ENCODE measurements around the gene FBF1. TPM values are rescaled to one million over a fixed set of nuclear protein-coding genes. Genes with fewer than 3 reads are reported as not detected.
A peak's percentile ranks its signal among the peaks of the same experiment; 100 is the strongest.

The FBF1 gene
- total and polyA plus RNA-seq, 8 donors, result 7.3 to 13.1 (median 9.0) TPM

- H3K4me3 ChIP-seq, result no peak overlapping the region
- no peaks in the 10 kb centered on the region for H3K27me3 ChIP-seq
- intact Hi-C loops (cut with DNase I), result no loop called here
- no peak overlapping the region for H3K27ac ChIP-seq
- H3K36me3 ChIP-seq, result peaks cover 0 to 18% of the 10 kb centered on the region in 2 donors
- ATAC-seq (no peak), DNase-seq (no peak)
- no peak for TF ChIP-seq CTCF (IDR thresholded peaks at IDR 0.05)
- no peaks in the 10 kb centered on the region for H3K9me3 ChIP-seq
- no peaks in the 10 kb centered on the region for H3K4me1 ChIP-seq
Observed at GRCh38 chr17:75885431-75885830, 55.4 kb downstream of the FBF1 start.

- intact Hi-C loops (cut with DNase I), result no loop called here
- peaks cover 0 to 25% of the 10 kb centered on the region in 2 donors for H3K27me3 ChIP-seq
- H3K4me3 ChIP-seq, result no peak overlapping the region
- TF ChIP-seq CTCF (IDR thresholded peaks at IDR 0.05), result no peak
- H3K27ac ChIP-seq, result no peak overlapping the region
- peaks cover 2 to 26% of the 10 kb centered on the region in 2 donors for H3K4me1 ChIP-seq
- H3K36me3 ChIP-seq, result no peaks in the 10 kb centered on the region
- no peak for ATAC-seq
- no peaks in the 10 kb centered on the region for H3K9me3 ChIP-seq
- DNase-seq, result no peak
Observed at GRCh38 chr17:75881678-75882454, 59.0 kb downstream of the FBF1 start.

- no peak for ATAC-seq
- intact Hi-C loops (cut with DNase I), result no loop called here
- no peak overlapping the region for H3K27ac ChIP-seq
- peaks cover 0 to 7% of the 10 kb centered on the region in 2 donors for H3K36me3 ChIP-seq
- H3K4me1 ChIP-seq, result peaks cover 18 to 42% of the 10 kb centered on the region in 2 donors
- TF ChIP-seq CTCF (IDR thresholded peaks at IDR 0.05), result no peak
- H3K9me3 ChIP-seq, result no peaks in the 10 kb centered on the region
- peaks cover 0 to 39% of the 10 kb centered on the region in 2 donors for H3K27me3 ChIP-seq
- no peak for DNase-seq
- H3K4me3 ChIP-seq, result no peak overlapping the region
Observed at GRCh38 chr17:75880266-75880665, 60.6 kb downstream of the FBF1 start.

GRCh38 chr17:75878174-75878998 lies 62.5 kb downstream of the FBF1 start, which contains the start of gene TRIM47:
Gene TRIM47 (minus strand): TSS chr17:75878581. CDS start chr17:75878548, 33 bp downstream.
- ATAC-seq, result peak; percentile 57
- Histone ChIP-seq H3K36me3 (peaks cover 0 to 22% of the 10 kb centered on the region in 2 donors), H3K4me3 (peak within 1 kb of the TSS; percentile 58 to 74), H3K27ac (peak within 1 kb of the TSS; percentile 90 to 94), H3K4me1 (peaks cover 23 to 59% of the 10 kb centered on the region in 2 donors), H3K27me3 (peaks cover 0 to 39% of the 10 kb centered on the region in 2 donors), H3K9me3 (no peaks in the 10 kb centered on the region)
- peak in 1 of 2 donors; percentile 13 for TF ChIP-seq CTCF (IDR thresholded peaks at IDR 0.05)
- intact Hi-C loops (cut with DNase I), result no loop called here
- DNase-seq, result peak; percentile 68 to 91 (median 77)

GRCh38 chr17:75877752-75878173 lies 63.1 kb downstream of the FBF1 start:
- Histone ChIP-seq H3K9me3 (no peaks in the 10 kb centered on the region), H3K36me3 (peaks cover 0 to 22% of the 10 kb centered on the region in 2 donors), H3K27me3 (peaks cover 0 to 39% of the 10 kb centered on the region in 2 donors), H3K4me3 (peak overlapping the region; percentile 58 to 74), H3K27ac (peak overlapping the region; percentile 90 to 94), H3K4me1 (peaks cover 29 to 65% of the 10 kb centered on the region in 2 donors)
- TF ChIP-seq CTCF (IDR thresholded peaks at IDR 0.05), result peak; percentile 22 to 41
- DNase-seq (peak; percentile 71 to 95 (median 78)), ATAC-seq (peak; percentile 64)
- intact Hi-C loops (cut with DNase I), result no loop called here
